Hepatocyte (in vitro differentiated cells): ENCODE results near the gene HIP1.

ENCODE experiments used
- EZH2 ChIP-seq: fragments of 200-600 bp; sonication (generic); IDR thresholded peaks from 2 replicates; pipeline ENCODE4 v1.6.1; 2016; ENCODE audit warnings: antibody characterized with exemption, mild to moderate bottlenecking, borderline replicate concordance
- EZH2phosphoT487 ChIP-seq: fragments of 200-600 bp; sonication (generic); IDR thresholded peaks from one replicate; pipeline ENCODE4 v1.6.1; 2018; ENCODE audit warnings: antibody characterized with exemption, mild to moderate bottlenecking, low read depth, moderate library complexity; ENCODE audit not compliant: unreplicated experiment, severe bottlenecking
- TF ChIP-seq, protein P1 (sequence below): fragments of 200-600 bp; sonication (generic); IDR thresholded peaks from 2 replicates; pipeline ENCODE4 v1.5.1; 2016; ENCODE audit warnings: antibody characterized with exemption, mild to moderate bottlenecking; ENCODE audit not compliant: poor library complexity

DNA sequence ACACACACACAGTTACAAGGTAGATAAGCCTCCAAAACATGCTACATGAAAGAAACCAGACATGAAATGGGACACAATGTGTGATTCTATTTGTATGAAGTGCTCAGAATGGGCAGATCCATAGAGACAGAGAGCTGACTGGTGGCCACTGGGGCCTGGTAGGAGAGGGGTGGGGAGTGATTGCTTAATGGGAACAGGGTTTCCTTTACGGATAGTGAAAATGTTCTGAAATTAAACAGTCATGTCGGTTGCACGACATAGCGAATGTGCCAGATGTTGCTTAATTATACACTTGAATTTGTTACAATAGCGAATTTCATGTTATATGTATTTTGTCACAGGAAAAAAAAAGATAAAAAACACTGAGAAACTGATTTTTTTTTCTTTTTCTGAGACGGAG lies 124.3 kb downstream of the HIP1 start:
- TF ChIP-seq, protein P1, sequence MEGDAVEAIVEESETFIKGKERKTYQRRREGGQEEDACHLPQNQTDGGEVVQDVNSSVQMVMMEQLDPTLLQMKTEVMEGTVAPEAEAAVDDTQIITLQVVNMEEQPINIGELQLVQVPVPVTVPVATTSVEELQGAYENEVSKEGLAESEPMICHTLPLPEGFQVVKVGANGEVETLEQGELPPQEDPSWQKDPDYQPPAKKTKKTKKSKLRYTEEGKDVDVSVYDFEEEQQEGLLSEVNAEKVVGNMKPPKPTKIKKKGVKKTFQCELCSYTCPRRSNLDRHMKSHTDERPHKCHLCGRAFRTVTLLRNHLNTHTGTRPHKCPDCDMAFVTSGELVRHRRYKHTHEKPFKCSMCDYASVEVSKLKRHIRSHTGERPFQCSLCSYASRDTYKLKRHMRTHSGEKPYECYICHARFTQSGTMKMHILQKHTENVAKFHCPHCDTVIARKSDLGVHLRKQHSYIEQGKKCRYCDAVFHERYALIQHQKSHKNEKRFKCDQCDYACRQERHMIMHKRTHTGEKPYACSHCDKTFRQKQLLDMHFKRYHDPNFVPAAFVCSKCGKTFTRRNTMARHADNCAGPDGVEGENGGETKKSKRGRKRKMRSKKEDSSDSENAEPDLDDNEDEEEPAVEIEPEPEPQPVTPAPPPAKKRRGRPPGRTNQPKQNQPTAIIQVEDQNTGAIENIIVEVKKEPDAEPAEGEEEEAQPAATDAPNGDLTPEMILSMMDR: no peak
- TF ChIP-seq EZH2 (no peak), EZH2phosphoT487 (no peak)
